BLaER1 treated with 17β-estradiol and CSF1 and Interleukin-3, amounts not matched to agents 10 nM and 100 nM (cell line): ENCODE measurements around the gene SHANK1.

Experiments used
- H3K27ac ChIP-seq, 11 experiments: shearing (Covaris generic); formaldehyde crosslinking; 2 replicates each; pipeline ENCODE4 v1.8.1; 2022
- H3K27me3 ChIP-seq, 11 experiments: shearing (Covaris generic); formaldehyde crosslinking; 2 replicates each; pipeline ENCODE4 v1.8.1; 2022
- H3K36me3 ChIP-seq, 11 experiments: shearing (Covaris generic); formaldehyde crosslinking; 2 replicates each; pipeline ENCODE4 v1.8.1; 2022
- H3K4me1 ChIP-seq, 10 experiments: shearing (Covaris generic); formaldehyde crosslinking; 2 replicates each; pipeline ENCODE4 v1.8.1; 2022
- H3K4me2 ChIP-seq, 11 experiments: shearing (Covaris generic); formaldehyde crosslinking; 2 replicates each; pipeline ENCODE4 v1.8.1; 2022
- H3K4me3 ChIP-seq, 10 experiments: shearing (Covaris generic); formaldehyde crosslinking; 2 replicates each; pipeline ENCODE4 v1.8.1; 2022
- H3K9ac ChIP-seq, 11 experiments: shearing (Covaris generic); formaldehyde crosslinking; 2 replicates each; pipeline ENCODE4 v1.8.1; 2022
- H3K9me3 ChIP-seq, 11 experiments: shearing (Covaris generic); formaldehyde crosslinking; replicated peaks in 1 of 11; 2 replicates each; pipeline ENCODE4 v1.8.1; 2022
- H4K20me1 ChIP-seq, 11 experiments: shearing (Covaris generic); formaldehyde crosslinking; 2 replicates each; pipeline ENCODE4 v1.8.1; 2022
- Cebpa-rat ChIP-seq, 11 experiments: shearing (Covaris generic); IDR thresholded peaks; 2 replicates each; pipeline ENCODE4 v1.8.1; 2022

SHANK1 gene

DNA sequence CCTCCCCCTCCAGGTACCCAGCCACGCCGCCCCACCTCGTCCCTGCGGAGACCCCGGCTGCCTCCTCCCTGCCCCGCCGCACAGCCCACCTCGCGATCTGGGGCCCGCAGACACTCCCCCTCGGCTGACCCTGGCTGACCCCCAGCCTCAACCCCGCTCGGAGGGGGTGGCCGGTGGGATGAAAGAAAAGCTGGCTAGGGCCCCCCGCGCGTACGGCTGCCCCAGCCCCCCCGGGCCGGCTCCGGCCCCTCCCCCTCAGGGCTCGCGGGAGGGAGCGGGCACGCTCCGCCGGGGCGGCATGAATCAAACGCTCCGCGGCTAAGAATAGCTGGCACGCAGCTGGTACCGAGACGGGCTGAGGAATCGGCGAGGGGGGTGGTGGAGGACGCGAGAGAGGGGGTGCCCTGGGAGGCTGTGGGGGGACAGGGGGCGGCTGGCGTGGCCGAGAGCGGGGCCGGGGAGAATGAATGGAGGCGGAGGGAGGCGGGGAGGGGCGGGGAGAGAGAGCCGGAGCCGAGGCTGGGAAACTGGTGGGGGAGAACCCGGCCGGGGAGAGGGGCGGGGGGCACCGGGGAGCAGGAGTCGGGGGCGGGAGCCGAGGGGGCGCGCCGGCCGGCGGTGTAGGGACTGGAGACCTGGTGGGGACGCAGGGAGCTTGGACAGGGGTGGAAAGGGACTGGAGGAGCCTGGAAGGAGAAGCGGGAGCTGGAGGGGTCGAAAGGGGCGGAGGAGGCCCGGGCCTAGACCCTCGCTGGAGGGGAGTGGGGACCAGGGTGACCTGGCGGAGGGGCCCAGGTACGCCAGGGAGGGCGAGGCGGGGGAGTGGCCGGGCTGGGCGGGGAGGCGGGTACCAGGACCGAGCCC, 1.1 kb downstream of the SHANK1 start:
- no peak for TF ChIP-seq Cebpa-rat (IDR thresholded peaks at IDR 0.05)
- Histone ChIP-seq H3K9ac (peak overlapping the region; percentile 63 to 83 (median 73); a peak in 21 of 22 replicates), H3K4me2 (peak overlapping the region; percentile 85 to 95 (median 91))

DNA sequence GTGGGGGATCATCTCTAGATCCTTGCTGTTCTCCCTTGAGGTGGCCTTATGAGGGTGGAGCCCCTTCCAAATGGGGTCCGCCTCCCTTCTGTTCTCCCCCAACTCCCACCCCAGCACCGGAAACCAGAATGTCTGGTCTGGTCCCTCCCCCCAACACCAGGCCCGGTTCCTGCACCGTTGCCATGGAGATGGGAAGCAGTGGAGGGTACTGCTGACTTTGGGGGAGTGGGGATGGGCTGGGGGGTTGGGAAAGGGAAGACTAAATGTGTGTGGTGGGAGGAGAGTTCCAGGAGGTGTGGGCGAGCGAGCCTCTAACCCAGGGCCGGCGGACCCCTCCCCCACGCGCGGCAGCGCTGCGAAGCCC, 1.7 kb downstream of the SHANK1 start:
- H3K9me3 ChIP-seq = no peaks in the 10 kb centered on the region
- peak overlapping the region; percentile 46 to 76 (median 67) for H3K4me3 ChIP-seq
- no peak for TF ChIP-seq Cebpa-rat (IDR thresholded peaks at IDR 0.05)
- H3K4me1 ChIP-seq = peaks cover 55 to 84% (median 81%) of the 10 kb centered on the region in 10 experiments
- H3K4me2 ChIP-seq = peak overlapping the region; percentile 75 to 95 (median 91)
- peak overlapping the region in 10 of 11 experiments; percentile 58 to 83 (median 71); a peak in 18 of 22 replicates for H3K9ac ChIP-seq
- peak overlapping the region in 8 of 11 experiments; percentile 32 to 71 (median 51); a peak in 16 of 22 replicates for H3K27ac ChIP-seq
- H4K20me1 ChIP-seq = peaks cover 0 to 70% (median 37%) of the 10 kb centered on the region in 11 experiments; a peak in 17 of 22 replicates
- no peaks in the 10 kb centered on the region; a peak in 1 of 22 replicates for H3K27me3 ChIP-seq
- peaks cover 0 to 42% (median 30%) of the 10 kb centered on the region in 11 experiments; a peak in 15 of 22 replicates for H3K36me3 ChIP-seq

More for the DNA sequence above, 1.1 kb downstream of the SHANK1 start:
- H4K20me1 ChIP-seq = peaks cover 0 to 63% (median 37%) of the 10 kb centered on the region in 11 experiments; a peak in 17 of 22 replicates
- peaks cover 55 to 82% (median 78%) of the 10 kb centered on the region in 10 experiments for H3K4me1 ChIP-seq
- no peaks in the 10 kb centered on the region for H3K9me3 ChIP-seq
- peaks cover 0 to 36% (median 28%) of the 10 kb centered on the region in 11 experiments; a peak in 15 of 22 replicates for H3K36me3 ChIP-seq
- peak overlapping the region in 8 of 11 experiments; percentile 52 to 71 (median 60); a peak in 16 of 22 replicates for H3K27ac ChIP-seq
- no peaks in the 10 kb centered on the region; a peak in 1 of 22 replicates for H3K27me3 ChIP-seq
- H3K4me3 ChIP-seq = peak overlapping the region; percentile 46 to 76 (median 67)

DNA sequence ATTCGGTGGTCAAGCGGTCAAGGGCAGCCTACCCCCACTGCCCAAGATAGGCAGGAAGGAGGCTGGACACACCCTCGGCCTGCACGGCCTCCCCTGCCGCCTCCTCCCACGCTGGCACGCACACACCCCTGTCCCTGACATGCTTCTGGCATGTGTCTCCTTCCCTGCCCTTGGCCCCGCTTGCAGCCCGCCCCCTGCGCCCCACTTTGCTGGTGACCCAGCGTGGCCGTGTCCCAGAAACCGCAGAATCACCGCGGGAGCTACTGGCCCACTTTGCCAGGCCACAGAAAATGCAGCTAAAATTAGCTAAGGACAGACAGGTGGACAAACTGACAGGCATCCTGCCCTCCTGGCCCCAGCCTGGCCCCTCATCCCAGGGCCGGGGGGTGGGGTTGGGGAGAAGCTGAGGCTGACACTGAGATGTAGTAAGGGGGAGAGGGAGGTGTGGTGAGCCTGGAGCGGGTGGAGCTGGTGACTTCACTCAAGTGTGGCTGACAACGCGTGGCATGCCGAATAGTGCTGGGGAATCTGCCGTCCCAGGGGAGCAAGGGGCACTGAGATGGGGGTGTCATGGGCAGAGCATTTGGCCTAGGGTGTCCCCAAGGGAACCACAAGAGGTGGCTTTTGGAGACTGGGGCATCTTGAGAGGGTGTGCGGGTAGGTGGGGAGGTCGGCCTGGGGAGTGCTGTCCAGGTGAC, 2.4 kb downstream of the SHANK1 start:
- H3K4me1 ChIP-seq = peaks cover 50 to 84% (median 81%) of the 10 kb centered on the region in 10 experiments
- peak overlapping the region in 8 of 11 experiments; percentile 64 to 83 (median 77); a peak in 13 of 22 replicates for H3K9ac ChIP-seq
- peak overlapping the region; percentile 75 to 95 (median 91); a peak in 21 of 22 replicates for H3K4me2 ChIP-seq
- H3K27ac ChIP-seq = peak overlapping the region in 5 of 11 experiments; percentile 40 to 71 (median 52); a peak in 9 of 22 replicates
- H3K9me3 ChIP-seq = no peaks in the 10 kb centered on the region
- H3K4me3 ChIP-seq = peak overlapping the region in 9 of 10 experiments; percentile 57 to 76 (median 67); a peak in 15 of 20 replicates
- H3K36me3 ChIP-seq = peaks cover 0 to 49% (median 36%) of the 10 kb centered on the region in 11 experiments; a peak in 15 of 22 replicates
- TF ChIP-seq Cebpa-rat (IDR thresholded peaks at IDR 0.05) = no peak
- H3K27me3 ChIP-seq = no peaks in the 10 kb centered on the region; a peak in 1 of 22 replicates
- H4K20me1 ChIP-seq = peaks cover 0 to 76% (median 37%) of the 10 kb centered on the region in 11 experiments; a peak in 17 of 22 replicates

DNA sequence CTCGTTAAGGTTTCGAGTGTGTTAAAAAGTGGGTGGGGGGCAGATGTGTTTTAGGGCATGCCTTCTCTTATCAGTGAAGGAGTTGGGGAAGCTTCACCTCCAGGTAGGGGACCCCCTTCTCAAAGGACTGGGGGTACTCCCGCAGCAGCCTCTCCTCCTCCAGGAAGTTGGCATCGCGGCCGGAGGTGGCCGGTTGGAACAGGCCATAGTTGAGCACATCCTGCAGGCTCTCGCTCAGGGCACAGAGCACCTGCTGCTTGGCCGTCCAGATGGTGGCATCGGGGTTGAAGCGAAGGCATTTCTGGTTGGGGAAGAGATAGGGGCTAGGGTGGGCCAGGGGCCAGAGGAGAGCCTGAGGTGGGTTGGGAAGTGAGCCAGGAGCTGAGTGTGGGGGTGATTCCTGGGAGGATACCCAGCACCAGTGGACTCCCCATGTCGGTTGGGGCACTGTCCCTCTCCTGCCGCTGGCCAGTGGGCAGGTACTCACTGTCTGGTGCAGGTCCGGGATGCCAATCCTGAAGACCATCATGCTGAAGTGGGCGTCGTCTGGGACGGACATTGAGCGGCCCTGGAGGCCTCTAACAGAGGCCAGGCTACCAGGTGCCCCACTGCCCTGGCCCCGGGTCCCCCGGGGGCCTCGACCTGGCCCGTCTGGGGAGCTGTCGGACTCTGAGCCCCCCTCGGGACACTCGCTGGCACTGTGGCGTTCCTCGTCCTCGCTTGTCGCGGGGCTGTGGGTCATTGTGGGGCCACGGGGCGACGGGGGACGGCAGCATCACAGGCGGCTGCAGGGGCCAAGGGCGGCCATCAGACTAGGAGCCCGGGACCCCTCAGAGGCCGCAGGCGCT, 3.2 kb downstream of the SHANK1 start:
- no peaks in the 10 kb centered on the region; a peak in 1 of 22 replicates for H3K27me3 ChIP-seq
- peak overlapping the region in 4 of 11 experiments; percentile 80 to 83 (median 82); a peak in 4 of 22 replicates for H3K9ac ChIP-seq
- H4K20me1 ChIP-seq = peaks cover 0 to 83% (median 37%) of the 10 kb centered on the region in 11 experiments; a peak in 17 of 22 replicates
- no peaks in the 10 kb centered on the region for H3K9me3 ChIP-seq
- peaks cover 45 to 84% (median 81%) of the 10 kb centered on the region in 10 experiments for H3K4me1 ChIP-seq
- TF ChIP-seq Cebpa-rat (IDR thresholded peaks at IDR 0.05) = no peak
- peak overlapping the region in 1 of 11 experiments; percentile 62; a peak in 1 of 22 replicates for H3K27ac ChIP-seq
- peaks cover 0 to 57% (median 43%) of the 10 kb centered on the region in 11 experiments; a peak in 15 of 22 replicates for H3K36me3 ChIP-seq
- H3K4me2 ChIP-seq = peak overlapping the region; percentile 75 to 95 (median 91); a peak in 19 of 22 replicates
- peak overlapping the region in 3 of 10 experiments; percentile 67 to 76 (median 69); a peak in 5 of 20 replicates for H3K4me3 ChIP-seq

GRCh38 chr19:50713556-50714236, 5.9 kb downstream of the SHANK1 start:
- H3K4me3 ChIP-seq = peak overlapping the region in 4 of 10 experiments; percentile 9 to 17 (median 14); a peak in 6 of 20 replicates
- H3K9ac ChIP-seq = peak overlapping the region in 8 of 11 experiments; percentile 30 to 65 (median 46); a peak in 15 of 22 replicates
- peaks cover 30 to 77% (median 66%) of the 10 kb centered on the region in 10 experiments for H3K4me1 ChIP-seq
- H3K36me3 ChIP-seq = peaks cover 0 to 84% (median 68%) of the 10 kb centered on the region in 11 experiments; a peak in 16 of 22 replicates
- peak overlapping the region; percentile 62 to 94 (median 91) for H3K4me2 ChIP-seq
- peaks cover 0 to 87% (median 33%) of the 10 kb centered on the region in 11 experiments; a peak in 16 of 22 replicates for H4K20me1 ChIP-seq
- no peaks in the 10 kb centered on the region for H3K9me3 ChIP-seq
- no peaks in the 10 kb centered on the region; a peak in 1 of 22 replicates for H3K27me3 ChIP-seq
- TF ChIP-seq Cebpa-rat (IDR thresholded peaks at IDR 0.05) = no peak
- H3K27ac ChIP-seq = peak overlapping the region in 7 of 11 experiments; percentile 32 to 52 (median 39); a peak in 10 of 22 replicates

DNA sequence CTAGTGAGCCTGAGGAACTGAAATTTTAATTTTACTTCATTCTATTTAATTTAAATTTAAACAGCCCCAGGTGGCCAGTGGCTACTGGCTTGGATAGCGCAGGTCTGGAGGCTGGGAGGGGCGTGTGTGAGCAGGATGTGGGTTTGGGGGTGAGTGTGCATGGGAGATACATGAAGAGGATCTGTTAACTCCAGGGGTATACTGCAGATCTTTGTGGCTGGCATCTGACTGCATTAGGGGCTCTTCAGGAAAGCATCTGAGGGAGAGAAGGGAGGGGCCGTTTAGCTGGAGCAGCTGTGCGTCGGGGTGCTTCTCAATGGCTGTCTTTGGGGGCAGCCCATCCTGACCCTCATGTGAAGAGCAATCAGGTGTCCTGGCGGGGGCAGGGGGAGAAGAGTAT, 6.8 kb downstream of the SHANK1 start:
- Histone ChIP-seq H3K4me1 (peaks cover 27 to 76% (median 63%) of the 10 kb centered on the region in 10 experiments), H3K4me3 (peak overlapping the region in 1 of 10 experiments; percentile 21; a peak in 3 of 20 replicates), H3K36me3 (peaks cover 0 to 87% (median 71%) of the 10 kb centered on the region in 11 experiments; a peak in 16 of 22 replicates), H3K9ac (peak overlapping the region in 7 of 11 experiments; percentile 32 to 65 (median 50); a peak in 13 of 22 replicates), H4K20me1 (peaks cover 0 to 89% (median 33%) of the 10 kb centered on the region in 11 experiments; a peak in 16 of 22 replicates), H3K27ac (peak overlapping the region in 6 of 11 experiments; percentile 32 to 52 (median 36); a peak in 6 of 22 replicates), H3K27me3 (no peaks in the 10 kb centered on the region; a peak in 1 of 22 replicates), H3K4me2 (peak overlapping the region; percentile 62 to 94 (median 91)), H3K9me3 (no peaks in the 10 kb centered on the region)
- no peak for TF ChIP-seq Cebpa-rat (IDR thresholded peaks at IDR 0.05)

DNA sequence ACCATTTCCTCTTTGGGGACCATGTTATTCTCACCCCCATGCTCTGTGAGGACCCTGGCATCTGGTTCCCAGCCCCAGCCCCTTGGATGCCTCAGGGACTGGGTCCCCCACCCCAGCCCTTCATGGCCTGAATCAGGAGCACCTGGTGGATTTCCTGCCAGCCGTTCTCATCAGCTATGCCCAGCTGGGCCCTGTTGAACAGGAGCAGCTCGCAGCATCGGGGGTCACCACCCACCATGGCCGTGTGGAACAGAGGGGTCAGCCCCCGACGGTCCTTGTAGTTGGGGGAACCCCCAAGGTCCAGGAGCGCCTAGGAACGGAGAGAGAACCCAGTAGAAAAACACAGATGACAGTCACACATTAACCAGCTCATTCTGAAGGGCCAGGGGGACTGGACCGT, 7.8 kb downstream of the SHANK1 start:
- Histone ChIP-seq H3K9me3 (no peaks in the 10 kb centered on the region), H3K4me3 (no peak overlapping the region), H3K9ac (peak overlapping the region in 1 of 11 experiments; percentile 18; a peak in 1 of 22 replicates), H3K4me2 (peak overlapping the region in 4 of 11 experiments; percentile 91 to 94 (median 93); a peak in 6 of 22 replicates), H3K27me3 (no peaks in the 10 kb centered on the region), H4K20me1 (peaks cover 0 to 89% (median 25%) of the 10 kb centered on the region in 11 experiments; a peak in 16 of 22 replicates), H3K36me3 (peaks cover 0 to 84% (median 70%) of the 10 kb centered on the region in 11 experiments; a peak in 16 of 22 replicates), H3K27ac (peak overlapping the region in 1 of 11 experiments; percentile 21; a peak in 1 of 22 replicates), H3K4me1 (peaks cover 16 to 66% (median 53%) of the 10 kb centered on the region in 10 experiments)
- TF ChIP-seq Cebpa-rat (IDR thresholded peaks at IDR 0.05) = no peak
